CD4-positive, alpha-beta T cell treated with Interleukin-12 subunit alpha and Interleukin-12 subunit beta, for 1 hour (primary cell): ENCODE measurements around the gene CTSF.
"Not testable (repeated sequence)": the region's sequence is repeated elsewhere in the genome, so short reads cannot be mapped to it uniquely, and the experiment has no call there.

Experiments
- DNase-seq: peaks from one replicate; pipeline ENCODE4 v3.0.0-alpha.2; 2020

CTSF gene

GRCh38 chr11:66556086-66556485 lies 12.3 kb downstream of the CTSF start:
- DNase-seq: no peak

GRCh38 chr11:66555416-66555815 lies 13.0 kb downstream of the CTSF start:
- no peak for DNase-seq

GRCh38 chr11:66554602-66555001 lies 13.8 kb downstream of the CTSF start:
- no peak for DNase-seq

GRCh38 chr11:66550887-66551286 lies 17.5 kb downstream of the CTSF start:
- no peak for DNase-seq

- DNase-seq: no peak
Measured at GRCh38 chr11:66549696-66550095, 18.7 kb downstream of the CTSF start.

- DNase-seq: no peak
Measured at GRCh38 chr11:66548774-66549630, 19.4 kb downstream of the CTSF start.

- DNase-seq: no peak
Measured at GRCh38 chr11:66548041-66548440, 20.4 kb downstream of the CTSF start.

- DNase-seq: no peak
Measured at GRCh38 chr11:66547662-66548009, 20.8 kb downstream of the CTSF start.

GRCh38 chr11:66546966-66547661 lies 21.3 kb downstream of the CTSF start:
- DNase-seq: no peak

- DNase-seq: no peak
Measured at GRCh38 chr11:66546368-66546965, 21.9 kb downstream of the CTSF start, which contains the start of gene ACTN3. Gene ACTN3, plus strand, starts transcription at chr11:66546903. Its CDS starts 35 bp downstream, at chr11:66546938.

- peak; percentile 91 for DNase-seq
Measured at GRCh38 chr11:66545701-66546367, 22.6 kb downstream of the CTSF start, which contains the start of gene ZDHHC24. Gene ZDHHC24, minus strand, starts transcription at chr11:66546048. Its CDS starts 45 bp downstream, at chr11:66546003.

- DNase-seq: not testable (repeated sequence)
Measured at GRCh38 chr11:66544952-66545351, 23.5 kb downstream of the CTSF start.

- DNase-seq: peak; percentile 80
Measured at GRCh38 chr11:66543263-66544107, 24.9 kb downstream of the CTSF start.

GRCh38 chr11:66542362-66542761 lies 26.0 kb downstream of the CTSF start:
- no peak for DNase-seq

GRCh38 chr11:66541892-66542291 lies 26.5 kb downstream of the CTSF start:
- DNase-seq: no peak

- DNase-seq: not testable (repeated sequence)
Measured at GRCh38 chr11:66540598-66540997, 27.8 kb downstream of the CTSF start.

GRCh38 chr11:66539870-66540213 lies 28.6 kb downstream of the CTSF start:
- no peak for DNase-seq

- DNase-seq: no peak
Measured at GRCh38 chr11:66539170-66539869, 29.1 kb downstream of the CTSF start.

GRCh38 chr11:66532784-66533183 lies 35.6 kb downstream of the CTSF start:
- DNase-seq: no peak

- DNase-seq: no peak
Measured at GRCh38 chr11:66531841-66532240, 36.6 kb downstream of the CTSF start.

- no peak for DNase-seq
Measured at GRCh38 chr11:66530927-66531709, 37.3 kb downstream of the CTSF start.
